Glutamatergic neuron (in vitro differentiated cells): ENCODE data around the gene FXYD1. TPM values are rescaled to one million over a fixed set of nuclear protein-coding genes. Genes with fewer than 3 reads are reported as not detected.
"Not testable (repeated sequence)": the region's sequence is repeated elsewhere in the genome, so short reads cannot be mapped to it uniquely, and the experiment has no call there.

Source experiments
- DNase-seq: peaks from one replicate; pipeline ENCODE4 v3.0.0; 2022
- H3K27ac Mint-ChIP-seq: one replicate; pipeline ENCODE4 v1.8.0; 2020; ENCODE audit warnings: mild to moderate bottlenecking, mixed read lengths, inconsistent platforms; ENCODE audit not compliant: unreplicated experiment
- H3K27me3 Mint-ChIP-seq: one replicate; pipeline ENCODE4 v1.8.0; 2020; ENCODE audit warnings: mild to moderate bottlenecking, moderate library complexity, mixed read lengths, inconsistent platforms; ENCODE audit not compliant: unreplicated experiment
- H3K36me3 Mint-ChIP-seq: one replicate; pipeline ENCODE4 v1.8.0; 2020; ENCODE audit warnings: mild to moderate bottlenecking, mixed read lengths, inconsistent platforms; ENCODE audit not compliant: unreplicated experiment
- H3K4me1 Mint-ChIP-seq: one replicate; pipeline ENCODE4 v1.8.0; 2020; ENCODE audit warnings: mild to moderate bottlenecking, low read depth, mixed read lengths, inconsistent platforms; ENCODE audit not compliant: unreplicated experiment
- H3K4me3 Mint-ChIP-seq: one replicate; pipeline ENCODE4 v1.8.0; 2020; ENCODE audit warnings: mild to moderate bottlenecking, mixed read lengths, inconsistent platforms; ENCODE audit not compliant: unreplicated experiment
- H3K9me3 Mint-ChIP-seq: one replicate; pipeline ENCODE4 v1.8.0; 2020; ENCODE audit warnings: mild to moderate bottlenecking, moderate library complexity, mixed read lengths, inconsistent platforms; ENCODE audit not compliant: unreplicated experiment
- total RNA-seq: library from RNA; stranded (reverse); fragmentation: NEBNext Ultra II Directional; extraction: Animal tissue kit (Norgen Biotek cat#: 25700); gene quantifications from one replicate; pipeline ENCODE4 v1.2.1, GENCODE V29; 2021; ENCODE audit not compliant: unreplicated experiment
- TF ChIP-seq, protein P1 (sequence below): fragments of 200-600 bp; sonication (generic); IDR thresholded peaks from one replicate; pipeline ENCODE4 v1.5.0; 2021; ENCODE audit not compliant: partially characterized antibody, unreplicated experiment

The FXYD1 gene
- total RNA-seq, 1 donor from 2014 or later = not detected

DNA sequence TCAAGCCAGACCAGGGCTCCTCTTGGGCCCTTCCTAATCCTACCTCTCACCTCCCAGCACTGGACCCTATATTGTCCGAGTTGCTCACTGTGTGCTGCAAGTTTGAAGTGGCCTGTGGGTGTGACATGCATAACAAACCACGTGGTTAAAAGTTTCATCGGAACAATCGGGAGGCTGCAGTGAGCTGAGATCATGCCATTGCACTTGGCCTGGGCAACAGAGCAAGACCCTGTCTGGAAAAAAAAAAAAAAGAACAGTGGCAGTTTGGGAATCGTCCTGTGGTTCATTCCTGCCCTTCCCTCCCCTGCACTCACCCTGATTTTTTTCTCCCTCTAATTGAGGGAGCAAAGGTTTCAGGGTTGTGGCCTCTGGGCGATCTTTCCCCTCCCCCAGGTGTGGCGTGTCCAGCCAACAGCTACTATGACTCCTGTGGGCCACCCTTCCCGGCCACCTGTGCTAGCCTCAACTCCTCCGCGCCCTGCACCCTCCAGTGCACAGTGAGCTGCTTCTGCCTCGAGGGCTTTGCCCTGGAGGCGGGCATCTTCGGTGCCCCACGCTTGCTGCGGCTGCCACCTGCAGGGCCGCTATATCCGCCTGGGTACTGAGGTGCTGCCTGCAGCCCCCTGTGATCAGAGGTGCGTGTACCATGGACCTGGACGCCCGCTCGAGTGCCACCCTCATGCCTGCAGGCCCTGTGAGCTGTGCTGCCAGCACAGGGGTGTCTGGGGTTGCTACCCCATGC, 39.3 kb upstream of the FXYD1 start:
- Mint-ChIP-seq H3K27ac (no peak overlapping the region), H3K9me3 (peaks cover 2% of the 10 kb centered on the region), H3K4me3 (no peak overlapping the region), H3K4me1 (peaks cover 10% of the 10 kb centered on the region), H3K27me3 (peaks cover 6% of the 10 kb centered on the region), H3K36me3 (no peaks in the 10 kb centered on the region)
- no peak for DNase-seq
- TF ChIP-seq, protein P1, sequence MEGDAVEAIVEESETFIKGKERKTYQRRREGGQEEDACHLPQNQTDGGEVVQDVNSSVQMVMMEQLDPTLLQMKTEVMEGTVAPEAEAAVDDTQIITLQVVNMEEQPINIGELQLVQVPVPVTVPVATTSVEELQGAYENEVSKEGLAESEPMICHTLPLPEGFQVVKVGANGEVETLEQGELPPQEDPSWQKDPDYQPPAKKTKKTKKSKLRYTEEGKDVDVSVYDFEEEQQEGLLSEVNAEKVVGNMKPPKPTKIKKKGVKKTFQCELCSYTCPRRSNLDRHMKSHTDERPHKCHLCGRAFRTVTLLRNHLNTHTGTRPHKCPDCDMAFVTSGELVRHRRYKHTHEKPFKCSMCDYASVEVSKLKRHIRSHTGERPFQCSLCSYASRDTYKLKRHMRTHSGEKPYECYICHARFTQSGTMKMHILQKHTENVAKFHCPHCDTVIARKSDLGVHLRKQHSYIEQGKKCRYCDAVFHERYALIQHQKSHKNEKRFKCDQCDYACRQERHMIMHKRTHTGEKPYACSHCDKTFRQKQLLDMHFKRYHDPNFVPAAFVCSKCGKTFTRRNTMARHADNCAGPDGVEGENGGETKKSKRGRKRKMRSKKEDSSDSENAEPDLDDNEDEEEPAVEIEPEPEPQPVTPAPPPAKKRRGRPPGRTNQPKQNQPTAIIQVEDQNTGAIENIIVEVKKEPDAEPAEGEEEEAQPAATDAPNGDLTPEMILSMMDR = no peak

DNA sequence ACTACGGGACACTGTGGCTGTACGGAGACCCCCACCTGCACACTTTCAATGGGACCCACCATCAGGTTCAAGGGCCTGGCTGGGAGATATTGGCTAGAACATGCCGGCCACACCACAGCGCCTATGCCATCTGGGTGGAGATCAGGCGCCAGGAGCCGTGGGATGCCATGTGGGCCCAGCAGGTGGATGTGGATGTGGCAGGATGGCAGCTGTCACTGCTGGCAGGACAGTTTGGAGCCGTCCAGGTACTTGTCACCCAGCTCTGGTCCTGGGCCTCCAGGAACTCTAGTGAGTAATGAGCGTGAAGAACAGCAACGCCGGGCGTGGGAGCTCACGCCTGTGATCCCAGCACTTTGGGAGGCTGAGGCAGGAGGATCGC, 38.7 kb upstream of the FXYD1 start:
- Mint-ChIP-seq H3K4me3 (no peak overlapping the region), H3K27ac (no peak overlapping the region), H3K4me1 (peaks cover 10% of the 10 kb centered on the region), H3K36me3 (no peaks in the 10 kb centered on the region), H3K27me3 (peaks cover 6% of the 10 kb centered on the region), H3K9me3 (peaks cover 2% of the 10 kb centered on the region)
- DNase-seq = no peak
- TF ChIP-seq, protein P1 = no peak

DNA sequence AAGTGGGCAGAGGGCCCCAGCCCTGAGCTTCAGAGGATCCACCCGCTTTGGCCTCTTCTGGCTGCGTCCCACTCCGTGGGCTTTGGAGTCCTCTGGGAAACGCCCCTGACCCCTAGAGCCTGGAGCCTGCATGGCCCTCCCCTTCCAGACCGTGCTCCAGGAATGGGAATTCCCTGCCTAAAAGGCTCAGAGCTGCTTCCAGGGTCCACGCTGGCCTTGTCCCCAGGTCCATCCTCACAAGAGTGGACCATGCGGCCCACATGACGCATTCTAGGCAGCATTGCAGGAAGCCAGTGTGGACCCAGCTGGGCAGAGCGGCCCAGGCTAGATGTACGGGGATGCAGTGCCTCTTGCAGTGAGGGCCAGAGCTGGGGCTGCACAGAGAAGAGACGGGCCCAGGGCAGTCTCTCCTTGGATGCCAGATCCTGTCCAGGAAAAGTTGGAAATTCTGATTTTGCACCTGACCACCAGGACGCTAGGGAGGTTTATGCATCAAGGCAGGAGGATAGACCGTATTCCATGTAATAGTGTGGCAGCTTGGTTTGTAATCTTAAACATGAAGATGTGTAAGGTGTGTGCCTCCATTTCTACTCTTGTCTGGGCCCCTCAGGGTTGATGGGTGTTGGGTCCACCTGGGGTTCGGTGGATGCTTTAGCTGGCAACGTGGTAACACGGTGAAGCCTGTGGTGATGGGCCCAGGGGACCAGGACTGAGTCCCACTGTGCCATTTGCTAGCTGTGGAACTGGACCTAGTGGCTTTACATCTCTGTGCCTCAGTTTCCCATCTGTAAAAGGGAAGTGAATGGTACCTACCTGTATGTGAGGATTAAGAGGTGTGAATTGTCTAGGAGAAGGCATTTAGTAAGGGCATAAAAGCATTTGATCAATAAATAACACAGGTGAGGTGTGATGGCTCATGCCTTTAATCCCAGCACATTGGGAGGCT, 37.8 kb upstream of the FXYD1 start:
- Mint-ChIP-seq H3K4me3 (no peak overlapping the region), H3K27me3 (peaks cover 3% of the 10 kb centered on the region), H3K36me3 (no peaks in the 10 kb centered on the region), H3K27ac (no peak overlapping the region), H3K9me3 (peaks cover 2% of the 10 kb centered on the region), H3K4me1 (peaks cover 5% of the 10 kb centered on the region)
- TF ChIP-seq, protein P1 = no peak
- DNase-seq = no peak

DNA sequence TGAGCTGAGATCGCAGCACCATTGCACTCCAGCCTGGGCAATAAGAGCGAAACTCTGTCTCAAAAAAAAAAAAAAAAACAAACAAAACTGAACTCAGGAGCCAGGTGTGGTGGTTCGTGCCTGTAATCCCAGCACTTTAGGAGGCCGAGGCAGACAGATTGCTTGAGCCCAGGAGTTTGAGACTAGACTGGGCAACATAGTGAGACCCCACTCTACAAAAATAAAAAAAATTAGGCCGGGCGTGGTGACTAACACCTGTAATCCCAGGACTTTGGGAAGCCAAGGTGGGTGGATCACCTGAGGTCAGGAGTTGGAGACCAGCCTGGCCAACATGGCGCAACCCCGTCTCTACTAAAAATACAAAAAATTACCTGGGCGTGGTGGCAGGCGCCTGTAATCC, 36.7 kb upstream of the FXYD1 start:
- H3K4me3 Mint-ChIP-seq, DNase-seq, H3K36me3 Mint-ChIP-seq, H3K9me3 Mint-ChIP-seq, H3K27ac Mint-ChIP-seq, H3K27me3 Mint-ChIP-seq, H3K4me1 Mint-ChIP-seq: not testable (repeated sequence)

DNA sequence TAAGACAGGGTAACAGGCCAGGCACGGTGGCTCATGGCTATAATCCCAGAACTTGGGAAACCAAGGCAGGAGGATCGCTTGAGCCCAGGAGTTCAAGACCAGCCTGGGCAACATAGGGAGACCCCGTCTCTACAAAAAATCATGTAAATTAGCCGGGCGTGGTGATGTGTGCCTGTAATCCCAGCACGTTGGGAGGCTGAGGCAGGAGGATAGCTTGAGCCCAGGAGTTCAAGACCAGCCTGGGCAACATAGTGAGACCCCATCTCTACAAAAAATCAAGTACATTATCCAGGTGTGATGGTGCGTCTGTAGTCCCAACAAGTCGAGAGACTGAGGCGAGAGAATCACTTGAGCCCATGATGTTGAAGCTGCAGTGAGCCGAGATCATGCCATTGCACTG, 35.0 kb upstream of the FXYD1 start:
- H3K9me3 Mint-ChIP-seq, H3K27ac Mint-ChIP-seq, H3K27me3 Mint-ChIP-seq, H3K4me3 Mint-ChIP-seq, H3K4me1 Mint-ChIP-seq, DNase-seq, H3K36me3 Mint-ChIP-seq: not testable (repeated sequence)

DNA sequence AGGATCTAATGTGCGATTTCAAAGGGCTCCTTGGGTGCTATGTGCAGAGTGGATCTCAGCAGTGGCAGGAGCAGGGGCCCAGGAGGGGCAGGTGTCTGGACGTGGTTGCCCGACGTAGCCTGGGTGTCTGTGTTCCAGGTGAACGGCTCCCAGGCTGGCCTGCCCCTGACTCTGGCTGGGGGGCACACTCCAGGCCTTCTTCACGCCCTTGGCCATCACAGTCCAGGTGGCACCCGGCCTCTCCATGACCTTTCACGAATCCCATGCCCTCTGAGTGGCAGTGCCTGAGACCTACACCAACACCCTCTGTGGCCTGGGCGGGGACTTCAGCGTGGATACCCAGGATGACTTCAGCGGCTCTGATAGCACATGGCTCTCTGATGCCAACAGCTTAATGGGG, 34.3 kb upstream of the FXYD1 start:
- H3K27me3 Mint-ChIP-seq = no peaks in the 10 kb centered on the region
- no peak overlapping the region for H3K27ac Mint-ChIP-seq
- TF ChIP-seq, protein P1 = no peak
- H3K36me3 Mint-ChIP-seq = no peaks in the 10 kb centered on the region
- peaks cover 3% of the 10 kb centered on the region for H3K9me3 Mint-ChIP-seq
- no peak overlapping the region for H3K4me3 Mint-ChIP-seq
- H3K4me1 Mint-ChIP-seq = no peaks in the 10 kb centered on the region
- no peak for DNase-seq
